WTC11 (cell line): ENCODE measurements around the gene ADD2. TPM values are rescaled to one million over a fixed set of nuclear protein-coding genes. Genes with fewer than 3 reads are reported as not detected.

ENCODE experiments used
- ATAC-seq: fragments of 200-7000 bp; cut with Tn5 transposase; 2 replicates; pipeline ENCODE4 v1.10.0; 2021; ENCODE audit warnings: mild to moderate bottlenecking, moderate library complexity
- CTCF ChIA-PET: fragments of 300-600 bp; sonication (Branson Sonifier 250); formaldehyde crosslinking; loops from one replicate; lab custom pipeline; 2021; ENCODE audit warnings: antibody characterized with exemption; lab: Charles Lee
- POLR2A ChIA-PET: fragments of 350-600 bp; sonication (Branson Sonifier 250); formaldehyde crosslinking; loops from one replicate; lab custom pipeline; 2021; ENCODE audit warnings: antibody characterized with exemption; lab: Charles Lee
- DNase-seq: peaks from one replicate; pipeline ENCODE4 v3.0.0; 2021; ENCODE audit warnings: low spot score
- H3K27ac Mint-ChIP-seq: 2 replicates; pipeline ENCODE4 v1.8.0; 2021; ENCODE audit warnings: mixed read lengths
- H3K27me3 Mint-ChIP-seq: 2 replicates; pipeline ENCODE4 v1.8.0; 2021; ENCODE audit warnings: low read depth, mild to moderate bottlenecking, moderate library complexity, mixed read lengths
- H3K36me3 Mint-ChIP-seq: 2 replicates; pipeline ENCODE4 v1.8.0; 2021; ENCODE audit warnings: mixed read lengths
- H3K4me1 Mint-ChIP-seq: 2 replicates; pipeline ENCODE4 v1.8.0; 2022; ENCODE audit warnings: mixed read lengths
- H3K4me3 Mint-ChIP-seq: 2 replicates; pipeline ENCODE4 v1.8.0; 2021; ENCODE audit warnings: mild to moderate bottlenecking, moderate library complexity, mixed read lengths
- H3K9me3 Mint-ChIP-seq: 2 replicates; pipeline ENCODE4 v1.8.0; 2021; ENCODE audit warnings: mixed read lengths
- FOXK1 ChIP-seq: sonication (generic); formaldehyde crosslinking; IDR thresholded peaks from 2 replicates; pipeline ENCODE4 v1.8.0; 2022; ENCODE audit warnings: mild to moderate bottlenecking, moderate library complexity, missing genetic modification reagents
- GABPB1 ChIP-seq: sonication (generic); formaldehyde crosslinking; IDR thresholded peaks from 2 replicates; pipeline ENCODE4 v1.8.1; 2023; ENCODE audit warnings: mild to moderate bottlenecking, missing genetic modification reagents
- GRHL2 ChIP-seq: fragments of 250-450 bp; sonication (Bioruptor Pico); IDR thresholded peaks from 2 replicates; pipeline ENCODE4 v1.8.0; 2022; ENCODE audit warnings: mild to moderate bottlenecking, moderate library complexity; ENCODE audit not compliant: insufficient replicate concordance, severe bottlenecking
- TCF7 ChIP-seq: sonication (generic); formaldehyde crosslinking; IDR thresholded peaks from 2 replicates; pipeline ENCODE4 v1.8.0; 2022; ENCODE audit warnings: mild to moderate bottlenecking, low read depth, missing genetic modification reagents, moderate library complexity
- TP53 ChIP-seq: sonication (generic); formaldehyde crosslinking; IDR thresholded peaks from 2 replicates; pipeline ENCODE4 v1.8.1; 2023; ENCODE audit warnings: mild to moderate bottlenecking, missing genetic modification reagents
- ZNF121 ChIP-seq: sonication (generic); formaldehyde crosslinking; IDR thresholded peaks from 2 replicates; pipeline ENCODE4 v1.8.0; 2023; ENCODE audit warnings: missing genetic modification reagents
- ZNF263 ChIP-seq: sonication (generic); formaldehyde crosslinking; IDR thresholded peaks from 2 replicates; pipeline ENCODE4 v1.8.1; 2022; ENCODE audit warnings: low read depth, mild to moderate bottlenecking, moderate library complexity, missing genetic modification reagents
- total RNA-seq: library from RNA; stranded (reverse); gene quantifications from 3 replicates; pipeline ENCODE4 v1.2.3, GENCODE V29; 2021
- TF ChIP-seq, protein P1 (sequence below): sonication (generic); formaldehyde crosslinking; IDR thresholded peaks from 2 replicates; pipeline ENCODE4 v1.8.1; 2023; ENCODE audit warnings: mild to moderate bottlenecking, missing genetic modification reagents, moderate library complexity
- TF ChIP-seq, protein P2 (sequence below): sonication (generic); formaldehyde crosslinking; IDR thresholded peaks from 2 replicates; pipeline ENCODE4 v1.8.0; 2023; ENCODE audit warnings: missing genetic modification reagents
- TF ChIP-seq, protein P3 (sequence below): fragments of 200-600 bp; IDR thresholded peaks from 2 replicates; pipeline ENCODE4 v1.8.0; 2022; ENCODE audit warnings: antibody characterized with exemption
- TF ChIP-seq, protein P4 (sequence below): fragments of 250-450 bp; sonication (Bioruptor Pico); IDR thresholded peaks from 2 replicates; pipeline ENCODE4 v1.8.0; 2021; ENCODE audit warnings: mild to moderate bottlenecking
- TF ChIP-seq, protein P5 (sequence below): sonication (generic); formaldehyde crosslinking; IDR thresholded peaks from 2 replicates; pipeline ENCODE4 v1.8.1; 2023; ENCODE audit warnings: mild to moderate bottlenecking, missing genetic modification reagents, moderate library complexity
- TF ChIP-seq, protein P6 (sequence below): sonication (generic); formaldehyde crosslinking; IDR thresholded peaks from 2 replicates; pipeline ENCODE4 v1.8.0; 2022; ENCODE audit warnings: missing genetic modification reagents
- TF ChIP-seq, protein P7 (sequence below): sonication (generic); formaldehyde crosslinking; IDR thresholded peaks from 2 replicates; pipeline ENCODE4 v1.8.1; 2022; ENCODE audit warnings: mild to moderate bottlenecking, moderate library complexity, missing genetic modification reagents
- TF ChIP-seq, protein P8 (sequence below): sonication (generic); formaldehyde crosslinking; IDR thresholded peaks from 2 replicates; pipeline ENCODE4 v1.8.1; 2022; ENCODE audit warnings: low read depth, missing genetic modification reagents, borderline replicate concordance
- TF ChIP-seq, protein P9 (sequence below): sonication (generic); formaldehyde crosslinking; IDR thresholded peaks from 2 replicates; pipeline ENCODE4 v1.8.1; 2023; ENCODE audit warnings: mild to moderate bottlenecking, moderate library complexity, missing genetic modification reagents

The ADD2 gene
- total RNA-seq, 1 experiment from 2014 or later: 196 TPM

DNA sequence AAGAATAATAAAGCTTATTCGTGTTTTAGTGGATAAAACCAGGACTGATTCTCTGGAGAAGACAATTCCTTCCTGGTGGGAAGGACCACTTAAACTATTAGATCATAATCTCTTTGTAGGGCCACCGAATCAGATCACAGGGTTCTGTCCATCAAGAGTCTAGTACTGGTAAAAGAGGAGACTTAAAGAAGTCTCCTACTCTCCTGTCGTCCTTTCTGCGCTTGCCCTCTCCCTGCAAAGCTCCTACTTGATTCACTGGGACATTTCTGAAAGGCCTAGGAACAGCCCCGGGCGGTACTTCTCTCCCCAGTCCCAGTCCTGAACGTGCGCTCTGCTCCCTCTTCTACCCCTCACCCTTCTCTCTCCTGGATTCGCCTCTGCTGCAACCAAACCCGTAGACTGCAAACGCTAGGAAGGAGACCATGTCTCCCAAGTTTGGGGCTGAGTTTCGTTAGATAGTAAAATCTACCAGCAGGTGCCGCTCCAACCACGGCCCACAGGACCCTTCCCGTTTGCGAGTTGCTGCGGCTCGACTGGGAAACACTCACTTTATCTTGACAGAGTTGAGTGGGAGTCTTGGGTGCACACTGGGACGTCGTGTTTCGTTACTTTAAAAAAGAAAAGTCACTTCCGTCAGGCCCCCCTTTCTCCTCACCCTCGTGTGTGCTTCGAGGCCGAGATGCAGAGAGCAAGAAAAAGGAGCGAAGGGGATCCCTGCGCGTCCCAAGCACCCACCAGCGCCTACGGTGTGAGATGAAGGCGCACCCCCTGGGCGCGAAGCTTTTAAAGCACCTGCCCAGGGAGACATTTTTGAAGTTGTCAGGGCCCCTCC lies 21.5 kb upstream of the ADD2 start:
- peaks cover 15% of the 10 kb centered on the region for H3K4me1 Mint-ChIP-seq
- TF ChIP-seq, protein P1, sequence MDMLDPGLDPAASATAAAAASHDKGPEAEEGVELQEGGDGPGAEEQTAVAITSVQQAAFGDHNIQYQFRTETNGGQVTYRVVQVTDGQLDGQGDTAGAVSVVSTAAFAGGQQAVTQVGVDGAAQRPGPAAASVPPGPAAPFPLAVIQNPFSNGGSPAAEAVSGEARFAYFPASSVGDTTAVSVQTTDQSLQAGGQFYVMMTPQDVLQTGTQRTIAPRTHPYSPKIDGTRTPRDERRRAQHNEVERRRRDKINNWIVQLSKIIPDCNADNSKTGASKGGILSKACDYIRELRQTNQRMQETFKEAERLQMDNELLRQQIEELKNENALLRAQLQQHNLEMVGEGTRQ (CRISPR knock-in tag): no peak
- TF ChIP-seq, protein P2, sequence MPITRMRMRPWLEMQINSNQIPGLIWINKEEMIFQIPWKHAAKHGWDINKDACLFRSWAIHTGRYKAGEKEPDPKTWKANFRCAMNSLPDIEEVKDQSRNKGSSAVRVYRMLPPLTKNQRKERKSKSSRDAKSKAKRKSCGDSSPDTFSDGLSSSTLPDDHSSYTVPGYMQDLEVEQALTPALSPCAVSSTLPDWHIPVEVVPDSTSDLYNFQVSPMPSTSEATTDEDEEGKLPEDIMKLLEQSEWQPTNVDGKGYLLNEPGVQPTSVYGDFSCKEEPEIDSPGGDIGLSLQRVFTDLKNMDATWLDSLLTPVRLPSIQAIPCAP (CRISPR knock-in tag): no peak
- TF ChIP-seq GABPB1 (CRISPR knock-in tag): 0 out of 2 replicates have a peak, but pooled peaks have one; percentile 13
- TF ChIP-seq, protein P3, sequence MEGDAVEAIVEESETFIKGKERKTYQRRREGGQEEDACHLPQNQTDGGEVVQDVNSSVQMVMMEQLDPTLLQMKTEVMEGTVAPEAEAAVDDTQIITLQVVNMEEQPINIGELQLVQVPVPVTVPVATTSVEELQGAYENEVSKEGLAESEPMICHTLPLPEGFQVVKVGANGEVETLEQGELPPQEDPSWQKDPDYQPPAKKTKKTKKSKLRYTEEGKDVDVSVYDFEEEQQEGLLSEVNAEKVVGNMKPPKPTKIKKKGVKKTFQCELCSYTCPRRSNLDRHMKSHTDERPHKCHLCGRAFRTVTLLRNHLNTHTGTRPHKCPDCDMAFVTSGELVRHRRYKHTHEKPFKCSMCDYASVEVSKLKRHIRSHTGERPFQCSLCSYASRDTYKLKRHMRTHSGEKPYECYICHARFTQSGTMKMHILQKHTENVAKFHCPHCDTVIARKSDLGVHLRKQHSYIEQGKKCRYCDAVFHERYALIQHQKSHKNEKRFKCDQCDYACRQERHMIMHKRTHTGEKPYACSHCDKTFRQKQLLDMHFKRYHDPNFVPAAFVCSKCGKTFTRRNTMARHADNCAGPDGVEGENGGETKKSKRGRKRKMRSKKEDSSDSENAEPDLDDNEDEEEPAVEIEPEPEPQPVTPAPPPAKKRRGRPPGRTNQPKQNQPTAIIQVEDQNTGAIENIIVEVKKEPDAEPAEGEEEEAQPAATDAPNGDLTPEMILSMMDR: peak; percentile 33
- 0 out of 2 replicates have a peak, but pooled peaks have one; percentile 14 for TF ChIP-seq TP53
- DNase-seq (peak; percentile 83), ATAC-seq (peak; percentile 92)
- no peaks in the 10 kb centered on the region for H3K9me3 Mint-ChIP-seq
- ChIA-PET CTCF (interaction anchor here (0.6 to 3.6 kb wide), 23 partner anchors 12 to 212 kb away, joined by 3 to 24 read pairs (median 5); partner anchors contain the start of gene ADD2), POLR2A (no interaction called here)
- no peaks in the 10 kb centered on the region for H3K36me3 Mint-ChIP-seq
- H3K27me3 Mint-ChIP-seq: peaks cover 90% of the 10 kb centered on the region
- no peak overlapping the region; the same call in 1 of the 2 replicates for H3K27ac Mint-ChIP-seq
- peak overlapping the region; percentile 72 for H3K4me3 Mint-ChIP-seq

DNA sequence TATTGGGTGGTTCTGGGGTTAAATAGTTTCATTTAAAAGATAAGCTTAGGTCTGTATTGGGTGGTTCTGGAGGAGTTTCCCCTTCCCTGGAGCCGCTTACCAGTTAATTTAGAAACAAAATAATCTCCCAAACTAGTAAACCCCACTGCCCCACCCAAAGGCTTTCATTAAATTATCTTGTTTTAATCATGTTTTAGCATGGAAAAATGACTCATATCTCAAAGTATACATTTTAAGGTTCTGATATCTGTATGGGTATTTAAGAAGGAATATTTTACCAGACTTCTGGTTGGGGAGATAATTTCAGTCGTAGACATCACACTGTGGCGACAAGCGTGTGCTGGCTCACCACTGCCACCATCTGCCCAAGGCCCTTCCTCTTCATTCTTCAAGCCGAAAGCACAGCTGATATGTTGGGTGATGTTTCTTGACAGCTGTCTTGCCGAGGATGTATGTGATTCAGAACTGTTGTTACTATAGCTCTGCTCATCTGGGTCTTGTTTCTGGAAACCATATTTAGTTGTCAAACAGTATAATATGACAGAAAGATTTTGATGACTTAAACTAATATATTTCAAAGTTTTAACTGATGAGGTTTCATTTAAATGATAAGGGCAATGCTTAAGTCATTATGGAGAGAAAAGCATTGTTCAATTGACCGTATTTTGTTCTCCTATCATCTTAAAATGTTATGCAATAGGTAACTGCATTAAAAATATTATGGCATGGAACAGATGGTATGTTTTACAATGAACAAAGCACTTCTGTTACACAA lies 17.3 kb upstream of the ADD2 start:
- H3K9me3 Mint-ChIP-seq: no peaks in the 10 kb centered on the region
- no peaks in the 10 kb centered on the region for H3K36me3 Mint-ChIP-seq
- TF ChIP-seq, protein P4, sequence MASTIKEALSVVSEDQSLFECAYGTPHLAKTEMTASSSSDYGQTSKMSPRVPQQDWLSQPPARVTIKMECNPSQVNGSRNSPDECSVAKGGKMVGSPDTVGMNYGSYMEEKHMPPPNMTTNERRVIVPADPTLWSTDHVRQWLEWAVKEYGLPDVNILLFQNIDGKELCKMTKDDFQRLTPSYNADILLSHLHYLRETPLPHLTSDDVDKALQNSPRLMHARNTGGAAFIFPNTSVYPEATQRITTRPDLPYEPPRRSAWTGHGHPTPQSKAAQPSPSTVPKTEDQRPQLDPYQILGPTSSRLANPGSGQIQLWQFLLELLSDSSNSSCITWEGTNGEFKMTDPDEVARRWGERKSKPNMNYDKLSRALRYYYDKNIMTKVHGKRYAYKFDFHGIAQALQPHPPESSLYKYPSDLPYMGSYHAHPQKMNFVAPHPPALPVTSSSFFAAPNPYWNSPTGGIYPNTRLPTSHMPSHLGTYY (CRISPR knock-in tag): no peak
- TF ChIP-seq FOXK1 (CRISPR knock-in tag) (no peak), ZNF121 (CRISPR knock-in tag) (no peak), ZNF263 (CRISPR knock-in tag) (no peak), GRHL2 (CRISPR knock-in tag) (no peak), TCF7 (CRISPR knock-in tag) (no peak)
- TF ChIP-seq, protein P5, sequence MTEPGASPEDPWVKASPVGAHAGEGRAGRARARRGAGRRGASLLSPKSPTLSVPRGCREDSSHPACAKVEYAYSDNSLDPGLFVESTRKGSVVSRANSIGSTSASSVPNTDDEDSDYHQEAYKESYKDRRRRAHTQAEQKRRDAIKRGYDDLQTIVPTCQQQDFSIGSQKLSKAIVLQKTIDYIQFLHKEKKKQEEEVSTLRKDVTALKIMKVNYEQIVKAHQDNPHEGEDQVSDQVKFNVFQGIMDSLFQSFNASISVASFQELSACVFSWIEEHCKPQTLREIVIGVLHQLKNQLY: no peak
- TF ChIP-seq, protein P6, sequence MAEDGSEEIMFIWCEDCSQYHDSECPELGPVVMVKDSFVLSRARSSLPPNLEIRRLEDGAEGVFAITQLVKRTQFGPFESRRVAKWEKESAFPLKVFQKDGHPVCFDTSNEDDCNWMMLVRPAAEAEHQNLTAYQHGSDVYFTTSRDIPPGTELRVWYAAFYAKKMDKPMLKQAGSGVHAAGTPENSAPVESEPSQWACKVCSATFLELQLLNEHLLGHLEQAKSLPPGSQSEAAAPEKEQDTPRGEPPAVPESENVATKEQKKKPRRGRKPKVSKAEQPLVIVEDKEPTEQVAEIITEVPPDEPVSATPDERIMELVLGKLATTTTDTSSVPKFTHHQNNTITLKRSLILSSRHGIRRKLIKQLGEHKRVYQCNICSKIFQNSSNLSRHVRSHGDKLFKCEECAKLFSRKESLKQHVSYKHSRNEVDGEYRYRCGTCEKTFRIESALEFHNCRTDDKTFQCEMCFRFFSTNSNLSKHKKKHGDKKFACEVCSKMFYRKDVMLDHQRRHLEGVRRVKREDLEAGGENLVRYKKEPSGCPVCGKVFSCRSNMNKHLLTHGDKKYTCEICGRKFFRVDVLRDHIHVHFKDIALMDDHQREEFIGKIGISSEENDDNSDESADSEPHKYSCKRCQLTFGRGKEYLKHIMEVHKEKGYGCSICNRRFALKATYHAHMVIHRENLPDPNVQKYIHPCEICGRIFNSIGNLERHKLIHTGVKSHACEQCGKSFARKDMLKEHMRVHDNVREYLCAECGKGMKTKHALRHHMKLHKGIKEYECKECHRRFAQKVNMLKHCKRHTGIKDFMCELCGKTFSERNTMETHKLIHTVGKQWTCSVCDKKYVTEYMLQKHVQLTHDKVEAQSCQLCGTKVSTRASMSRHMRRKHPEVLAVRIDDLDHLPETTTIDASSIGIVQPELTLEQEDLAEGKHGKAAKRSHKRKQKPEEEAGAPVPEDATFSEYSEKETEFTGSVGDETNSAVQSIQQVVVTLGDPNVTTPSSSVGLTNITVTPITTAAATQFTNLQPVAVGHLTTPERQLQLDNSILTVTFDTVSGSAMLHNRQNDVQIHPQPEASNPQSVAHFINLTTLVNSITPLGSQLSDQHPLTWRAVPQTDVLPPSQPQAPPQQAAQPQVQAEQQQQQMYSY (CRISPR knock-in tag): no peak
- TF ChIP-seq, protein P7, sequence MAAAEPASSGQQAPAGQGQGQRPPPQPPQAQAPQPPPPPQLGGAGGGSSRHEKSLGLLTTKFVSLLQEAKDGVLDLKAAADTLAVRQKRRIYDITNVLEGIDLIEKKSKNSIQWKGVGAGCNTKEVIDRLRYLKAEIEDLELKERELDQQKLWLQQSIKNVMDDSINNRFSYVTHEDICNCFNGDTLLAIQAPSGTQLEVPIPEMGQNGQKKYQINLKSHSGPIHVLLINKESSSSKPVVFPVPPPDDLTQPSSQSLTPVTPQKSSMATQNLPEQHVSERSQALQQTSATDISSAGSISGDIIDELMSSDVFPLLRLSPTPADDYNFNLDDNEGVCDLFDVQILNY (CRISPR knock-in tag): no peak
- TF ChIP-seq, protein P8, sequence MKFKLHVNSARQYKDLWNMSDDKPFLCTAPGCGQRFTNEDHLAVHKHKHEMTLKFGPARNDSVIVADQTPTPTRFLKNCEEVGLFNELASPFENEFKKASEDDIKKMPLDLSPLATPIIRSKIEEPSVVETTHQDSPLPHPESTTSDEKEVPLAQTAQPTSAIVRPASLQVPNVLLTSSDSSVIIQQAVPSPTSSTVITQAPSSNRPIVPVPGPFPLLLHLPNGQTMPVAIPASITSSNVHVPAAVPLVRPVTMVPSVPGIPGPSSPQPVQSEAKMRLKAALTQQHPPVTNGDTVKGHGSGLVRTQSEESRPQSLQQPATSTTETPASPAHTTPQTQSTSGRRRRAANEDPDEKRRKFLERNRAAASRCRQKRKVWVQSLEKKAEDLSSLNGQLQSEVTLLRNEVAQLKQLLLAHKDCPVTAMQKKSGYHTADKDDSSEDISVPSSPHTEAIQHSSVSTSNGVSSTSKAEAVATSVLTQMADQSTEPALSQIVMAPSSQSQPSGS (CRISPR knock-in tag): no peak
- TF ChIP-seq, protein P9, sequence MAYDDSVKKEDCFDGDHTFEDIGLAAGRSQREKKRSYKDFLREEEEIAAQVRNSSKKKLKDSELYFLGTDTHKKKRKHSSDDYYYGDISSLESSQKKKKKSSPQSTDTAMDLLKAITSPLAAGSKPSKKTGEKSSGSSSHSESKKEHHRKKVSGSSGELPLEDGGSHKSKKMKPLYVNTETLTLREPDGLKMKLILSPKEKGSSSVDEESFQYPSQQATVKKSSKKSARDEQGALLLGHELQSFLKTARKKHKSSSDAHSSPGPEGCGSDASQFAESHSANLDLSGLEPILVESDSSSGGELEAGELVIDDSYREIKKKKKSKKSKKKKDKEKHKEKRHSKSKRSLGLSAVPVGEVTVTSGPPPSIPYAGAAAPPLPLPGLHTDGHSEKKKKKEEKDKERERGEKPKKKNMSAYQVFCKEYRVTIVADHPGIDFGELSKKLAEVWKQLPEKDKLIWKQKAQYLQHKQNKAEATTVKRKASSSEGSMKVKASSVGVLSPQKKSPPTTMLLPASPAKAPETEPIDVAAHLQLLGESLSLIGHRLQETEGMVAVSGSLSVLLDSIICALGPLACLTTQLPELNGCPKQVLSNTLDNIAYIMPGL: no peak
- DNase-seq (peak; percentile 55), ATAC-seq (peak; percentile 57)
- no peak overlapping the region for H3K4me3 Mint-ChIP-seq
- H3K4me1 Mint-ChIP-seq: peaks cover 13% of the 10 kb centered on the region
- ChIA-PET POLR2A (no interaction called here), CTCF (interaction anchor here (0.6 to 3.3 kb wide), 27 partner anchors 8 to 514 kb away, joined by 3 to 43 read pairs (median 5); partner anchors contain the start of genes ADD2 and ATP6V1B1)
- H3K27me3 Mint-ChIP-seq: peaks cover 71% of the 10 kb centered on the region
- no peak overlapping the region for H3K27ac Mint-ChIP-seq
